ENCODE results near the gene ST13.
"Not testable (repeated sequence)": the region's sequence is repeated elsewhere in the genome, so short reads cannot be mapped to it uniquely, and the experiment has no call there.

Gene ST13

DNA sequence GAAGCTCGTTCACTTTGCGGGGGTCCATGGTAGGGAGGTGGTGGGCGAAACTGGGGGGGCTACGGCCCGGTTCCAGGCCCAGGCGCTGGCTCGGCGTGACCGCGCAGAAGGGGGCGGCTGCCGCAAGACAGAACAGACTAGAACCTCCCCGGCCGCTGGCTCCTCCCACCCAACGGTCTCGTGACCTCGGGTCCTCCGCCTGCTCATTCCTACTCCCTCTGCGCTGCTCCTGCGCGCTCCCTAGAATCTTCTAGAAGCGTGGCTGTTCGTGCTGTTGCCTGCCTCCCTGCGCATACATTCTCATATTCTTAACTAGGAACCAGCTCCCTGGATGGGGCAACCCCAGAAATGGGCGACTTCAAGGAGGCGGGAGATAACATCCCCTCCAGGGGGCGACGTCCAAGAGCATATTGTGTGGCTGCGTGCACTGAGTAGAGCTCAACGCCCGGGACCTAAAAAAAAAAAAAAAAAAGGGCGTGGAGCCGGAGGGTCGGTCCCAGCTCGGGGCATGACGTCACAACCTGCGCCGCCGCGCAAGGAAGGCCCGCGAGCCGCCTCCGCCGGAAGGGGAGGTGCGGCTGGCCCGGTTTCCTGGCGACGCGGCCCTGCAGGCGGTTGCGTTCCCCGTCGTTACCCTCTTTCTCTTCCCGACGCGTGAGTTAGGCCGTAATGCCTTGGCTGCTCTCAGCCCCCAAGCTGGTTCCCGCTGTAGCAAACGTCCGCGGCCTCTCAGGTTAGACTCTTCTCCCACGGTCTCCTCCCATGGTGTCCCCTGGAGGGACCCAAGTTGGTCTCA is at the start of gene ST13, which contains the start of gene XPNPEP3:
Gene ST13, minus strand, starts transcription at position 127 of the 796 bp plus-strand sequence. Its CDS starts 99 bp downstream, at position 28.
Gene XPNPEP3, plus strand, starts transcription at position 636 of the 796 bp plus-strand sequence. Its CDS starts 34 bp downstream, at position 670.
- DNase-seq = peak; percentile 91

DNA sequence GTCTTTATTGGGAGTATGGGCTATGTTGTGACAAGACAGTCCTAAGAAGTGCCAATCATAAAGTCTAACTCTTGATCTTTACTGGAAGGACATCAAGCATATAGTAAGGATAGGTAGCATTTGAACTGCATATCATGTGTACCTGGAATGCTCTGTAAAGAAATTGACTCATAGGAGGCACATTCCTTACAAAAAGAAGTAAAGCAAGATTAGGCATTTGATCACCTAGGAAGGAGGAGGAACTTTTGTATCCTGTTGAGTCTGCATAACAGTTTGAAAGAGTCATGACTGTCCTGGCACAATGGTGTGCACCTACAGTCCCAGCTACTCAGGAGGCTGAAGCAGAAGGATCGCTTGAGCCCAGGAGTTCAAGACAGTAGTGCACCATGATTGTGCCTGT is 47.7 kb upstream of the ST13 start:
- DNase-seq = no peak

DNA sequence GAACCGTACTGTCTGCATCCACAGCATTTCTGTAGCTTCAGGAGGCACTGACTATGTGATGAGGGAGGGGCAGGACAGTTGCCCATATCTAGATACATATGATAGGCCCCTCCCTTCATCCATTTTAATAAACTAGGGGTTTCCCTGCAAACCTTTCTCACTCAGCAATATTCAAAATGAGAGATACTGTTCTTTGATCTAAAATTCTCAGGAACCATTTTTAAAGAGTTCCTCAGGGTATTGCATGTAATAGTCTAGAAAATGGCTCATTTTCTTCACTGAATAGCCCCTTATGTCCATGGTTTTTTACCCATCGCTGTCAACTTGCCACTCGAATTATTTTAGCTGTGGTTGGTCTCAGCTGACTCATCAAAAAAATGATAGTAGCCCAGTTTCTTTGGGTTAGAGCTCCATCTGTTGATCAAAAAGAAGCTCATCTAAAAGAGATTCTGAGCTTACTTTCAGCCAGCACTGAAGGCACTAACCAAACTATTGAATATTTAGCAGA is 42.5 kb upstream of the ST13 start:
- DNase-seq = peak; percentile 20

DNA sequence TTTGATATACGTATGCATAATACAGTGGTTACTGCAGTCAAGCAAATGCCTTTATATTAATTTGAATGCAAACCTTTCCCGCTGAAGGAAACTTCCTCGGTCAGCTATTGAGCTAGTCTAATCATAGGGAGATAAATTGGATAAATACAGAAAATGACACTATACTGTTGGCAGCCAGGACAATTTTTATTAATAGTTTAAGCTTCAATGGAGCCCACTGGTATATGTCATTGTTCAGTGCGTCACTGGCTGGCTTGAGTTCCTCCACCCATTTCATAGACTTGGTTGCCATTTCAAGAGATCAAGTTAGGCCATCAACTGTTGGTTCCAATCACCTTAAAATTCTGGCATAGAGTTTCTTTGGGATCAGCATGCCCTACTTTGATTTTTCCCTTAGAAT is 38.0 kb upstream of the ST13 start:
- DNase-seq = no peak

DNA sequence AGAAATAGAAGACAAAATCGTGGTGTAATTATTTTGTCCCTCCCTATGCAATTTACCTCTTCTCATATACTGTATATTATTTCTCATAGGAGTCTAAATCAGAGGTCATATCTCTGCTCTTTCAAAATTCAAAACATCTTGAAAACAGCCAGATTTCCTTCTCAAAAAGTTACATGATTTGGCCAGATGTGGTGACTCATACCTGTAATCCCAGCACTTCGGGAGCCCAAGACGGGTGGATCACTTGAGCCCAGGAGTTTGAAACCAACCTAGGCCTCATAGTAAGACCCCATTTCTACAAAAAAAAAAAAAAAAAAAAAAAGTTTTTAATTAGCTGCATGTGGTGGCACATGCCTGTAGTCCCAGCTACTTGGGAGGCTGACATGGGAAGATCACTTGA is 34.4 kb upstream of the ST13 start:
- DNase-seq = no peak

DNA sequence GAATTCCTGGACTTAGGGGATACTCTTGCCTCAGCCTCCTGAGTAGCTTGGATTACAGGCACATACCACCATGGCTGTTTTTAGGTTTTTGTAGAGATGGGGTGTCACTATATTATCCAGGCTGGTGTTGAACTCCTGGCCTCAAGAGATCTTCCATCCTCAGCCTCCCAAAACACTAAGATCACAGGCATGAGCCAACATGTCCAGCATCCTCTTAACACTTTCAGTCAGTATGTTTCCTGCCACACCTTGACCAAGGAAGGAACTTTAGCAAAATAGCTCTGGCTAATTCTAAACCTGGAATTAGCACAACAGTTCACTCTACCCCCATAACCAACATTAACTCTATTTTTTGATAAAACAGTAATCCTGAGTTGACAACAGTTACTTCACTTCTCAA is 32.7 kb upstream of the ST13 start:
- no peak for DNase-seq

DNA sequence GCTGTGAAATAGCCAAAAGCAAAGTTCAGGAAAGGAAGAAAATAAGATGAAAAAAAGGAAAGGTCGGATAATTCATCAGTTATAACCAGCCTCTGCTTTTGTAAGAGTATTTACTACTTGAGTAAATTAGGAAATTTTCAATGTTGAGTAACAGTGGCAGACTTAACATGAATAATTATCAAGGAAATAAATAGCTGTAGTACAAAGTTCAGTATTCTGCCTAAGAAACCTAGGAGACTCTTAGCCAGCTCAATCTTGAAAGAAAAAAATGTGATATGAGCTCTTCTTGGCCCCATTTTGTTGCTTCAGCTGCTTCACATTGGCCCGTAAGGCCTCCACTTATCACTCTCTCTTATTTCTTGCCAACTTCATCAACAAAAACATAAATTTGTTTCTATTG is 22.5 kb upstream of the ST13 start:
- no peak for DNase-seq

DNA sequence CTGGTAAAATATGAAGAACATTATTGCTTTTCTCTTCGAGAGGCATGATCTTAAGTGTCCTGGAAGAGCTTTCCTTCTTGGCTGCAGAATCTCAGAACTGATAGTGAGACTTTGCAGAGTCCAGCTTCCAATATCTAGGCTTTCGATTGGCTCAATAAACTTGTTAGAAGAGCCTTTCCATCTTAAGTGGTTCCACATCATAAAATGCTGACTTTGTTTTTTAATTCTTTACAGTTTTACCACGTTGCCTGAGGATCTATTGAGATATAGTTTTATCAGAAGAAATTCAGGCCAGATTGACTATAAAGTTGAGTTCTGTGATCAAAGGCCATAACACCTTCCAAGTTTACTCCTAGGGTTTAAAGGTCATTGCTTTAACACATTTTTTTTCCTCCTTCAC is 21.0 kb upstream of the ST13 start:
- DNase-seq = no peak

DNA sequence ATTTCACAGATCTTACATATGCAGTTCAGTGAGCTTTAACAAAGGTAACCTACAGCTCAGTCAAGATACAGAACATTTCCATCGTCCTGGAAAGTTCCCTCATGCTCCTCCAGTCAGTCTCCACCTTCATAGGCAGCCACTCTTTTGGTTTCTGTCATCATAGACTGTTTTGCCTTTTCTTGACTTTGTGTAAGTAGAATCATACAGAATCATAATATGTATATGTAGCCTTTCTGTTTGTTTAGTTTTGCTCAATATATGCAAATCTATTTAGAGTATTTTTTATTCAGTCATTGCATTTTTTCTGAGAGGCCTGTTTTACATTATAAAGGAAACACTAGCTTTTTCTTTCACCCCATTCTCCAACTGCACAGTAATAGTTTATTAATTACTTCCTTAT is 20.5 kb upstream of the ST13 start:
- DNase-seq = no peak

DNA sequence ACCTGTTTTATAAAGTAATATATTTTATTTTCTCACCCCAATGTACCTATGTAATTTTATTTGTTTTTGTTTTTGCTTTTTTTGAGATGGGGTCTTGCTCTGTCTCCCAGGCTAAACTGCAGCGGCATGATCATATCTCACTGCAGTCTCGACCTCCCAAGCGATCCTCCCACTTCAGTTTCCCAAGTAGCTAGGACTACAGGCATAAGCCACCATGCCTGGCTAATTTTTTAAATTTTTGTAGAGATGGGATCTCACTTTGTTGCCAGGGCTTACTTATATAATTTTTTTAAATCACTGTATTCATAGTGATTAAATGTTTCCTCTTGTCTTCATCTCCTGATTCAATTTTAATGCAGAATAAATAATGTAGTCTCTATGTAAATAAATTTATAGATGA is 18.7 kb upstream of the ST13 start:
- DNase-seq = no peak

DNA sequence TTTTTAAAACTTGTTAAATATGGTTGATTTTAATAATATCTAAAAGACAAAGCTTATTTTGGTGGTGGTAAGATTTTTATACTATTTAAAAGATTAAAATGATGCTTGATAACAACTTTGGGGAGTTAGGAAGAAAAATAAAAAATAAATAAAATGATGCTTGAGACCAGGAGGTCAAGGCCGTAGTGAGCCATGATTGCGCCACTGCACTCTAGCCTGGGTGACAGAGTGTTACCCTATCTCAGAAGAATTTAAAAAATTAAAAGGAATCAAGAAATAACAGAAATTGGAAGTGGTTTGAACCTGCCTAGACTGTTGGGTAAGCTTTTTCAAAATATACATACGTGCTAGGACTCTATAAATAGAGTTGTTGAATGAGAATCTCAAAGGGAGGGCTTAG is 17.6 kb upstream of the ST13 start:
- DNase-seq = no peak

DNA sequence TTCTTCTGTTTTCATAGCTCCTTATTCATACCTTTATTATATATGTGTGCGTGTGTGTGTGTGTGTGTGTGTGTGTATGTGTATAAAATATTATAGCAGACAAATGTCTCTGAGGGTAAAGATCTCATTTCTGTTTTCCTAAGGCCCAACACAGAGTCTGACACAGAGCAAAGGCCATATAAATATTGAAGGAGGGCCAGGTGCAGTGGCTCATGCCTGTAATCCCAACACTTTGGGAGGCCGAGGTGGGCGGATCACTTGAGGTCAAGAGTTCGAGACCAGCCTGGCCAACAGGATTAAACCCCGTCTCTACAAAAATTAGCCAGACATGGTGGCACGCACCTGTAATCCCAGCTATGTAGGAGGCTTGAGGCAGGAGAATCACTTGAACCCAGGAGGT is 11.9 kb upstream of the ST13 start:
- DNase-seq = not testable (repeated sequence)

DNA sequence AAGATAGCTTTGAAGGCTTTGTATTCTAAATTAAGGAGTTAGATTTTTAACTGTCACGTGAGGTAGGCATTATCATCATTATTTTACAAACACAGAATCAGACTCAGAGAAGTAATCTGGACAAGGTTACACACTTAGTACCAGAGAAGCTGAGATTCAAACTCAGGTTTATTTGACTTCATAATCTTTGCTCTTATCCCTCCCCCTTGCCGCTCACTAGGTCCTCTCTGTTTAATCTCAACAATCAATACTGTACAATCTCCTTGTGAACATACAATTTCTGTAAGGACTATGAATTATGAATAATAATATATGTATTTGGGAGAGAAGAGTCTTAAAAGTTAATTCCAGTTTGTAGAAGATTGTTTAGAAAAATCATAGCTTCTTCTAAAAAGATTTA is 10.7 kb upstream of the ST13 start:
- no peak for DNase-seq

DNA sequence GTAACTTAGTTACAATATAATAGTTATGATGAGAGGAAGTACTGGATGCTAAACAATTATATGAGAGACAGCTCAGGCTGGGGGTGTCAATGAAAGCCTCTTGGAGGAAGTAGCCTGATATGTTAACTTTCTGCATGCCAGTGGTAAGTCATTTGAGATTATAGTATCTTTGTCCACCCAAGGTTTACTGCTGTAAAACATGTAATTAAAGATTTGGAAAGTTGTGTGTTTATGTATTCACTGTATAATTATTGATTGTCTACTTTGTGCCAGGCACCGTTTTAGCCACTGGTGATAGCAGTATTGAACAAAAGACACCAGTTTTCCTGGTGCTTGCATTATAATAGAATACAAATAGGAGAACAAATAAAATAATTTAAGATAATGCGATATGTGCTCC is 6.1 kb upstream of the ST13 start:
- DNase-seq = no peak

DNA sequence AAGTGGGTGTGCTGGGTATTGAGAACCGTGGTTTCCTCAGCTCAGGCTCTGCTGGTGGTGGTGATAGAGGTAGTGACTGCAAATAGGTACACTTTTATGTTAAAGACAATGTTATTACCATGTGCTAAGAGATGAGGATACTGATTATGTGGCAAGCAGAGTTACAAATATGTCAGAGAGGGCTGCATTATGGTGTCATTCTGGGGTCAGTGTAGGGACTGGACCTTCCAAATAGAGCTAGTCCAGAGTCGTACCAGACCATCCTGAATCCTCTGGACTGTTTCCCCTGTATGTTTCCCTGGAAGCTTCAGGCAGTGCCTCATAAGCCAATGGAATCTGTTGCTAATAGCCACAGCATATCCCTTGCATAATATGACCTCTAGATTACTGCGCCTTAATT is 5.6 kb upstream of the ST13 start, which contains the start of gene DNAJB7:
Gene DNAJB7, minus strand, starts transcription at position 101 of the 400 bp plus-strand sequence. CDS start 119 bp downstream, outside the sequence.
- DNase-seq = no peak

DNA sequence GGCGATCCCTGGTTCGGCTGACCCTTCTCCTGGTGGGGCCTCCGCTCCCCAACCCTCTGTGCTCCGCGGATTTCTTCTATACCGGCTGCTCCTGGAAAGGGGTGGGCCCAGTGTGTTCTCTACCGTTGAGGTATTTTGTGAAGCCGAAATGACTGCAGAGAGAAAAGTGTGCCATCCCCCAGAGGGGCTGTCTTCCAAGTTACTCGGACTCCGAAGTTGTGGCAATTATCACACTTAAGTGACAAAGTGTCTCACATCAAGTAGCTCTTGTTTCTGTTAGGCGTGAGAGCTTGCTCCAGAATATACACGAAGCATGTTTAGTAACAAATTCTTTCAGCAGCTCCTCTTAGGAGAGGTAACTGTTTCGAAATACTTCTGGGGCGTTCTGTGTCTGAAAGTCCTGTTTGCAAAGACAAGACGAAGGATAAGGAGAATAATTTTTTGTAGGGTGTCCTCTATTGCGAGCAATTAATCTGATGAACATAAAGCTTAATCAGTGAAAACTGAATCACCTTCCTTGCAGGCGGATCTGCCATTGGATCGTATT is 943 bp upstream of the ST13 start:
- DNase-seq = no peak

DNA sequence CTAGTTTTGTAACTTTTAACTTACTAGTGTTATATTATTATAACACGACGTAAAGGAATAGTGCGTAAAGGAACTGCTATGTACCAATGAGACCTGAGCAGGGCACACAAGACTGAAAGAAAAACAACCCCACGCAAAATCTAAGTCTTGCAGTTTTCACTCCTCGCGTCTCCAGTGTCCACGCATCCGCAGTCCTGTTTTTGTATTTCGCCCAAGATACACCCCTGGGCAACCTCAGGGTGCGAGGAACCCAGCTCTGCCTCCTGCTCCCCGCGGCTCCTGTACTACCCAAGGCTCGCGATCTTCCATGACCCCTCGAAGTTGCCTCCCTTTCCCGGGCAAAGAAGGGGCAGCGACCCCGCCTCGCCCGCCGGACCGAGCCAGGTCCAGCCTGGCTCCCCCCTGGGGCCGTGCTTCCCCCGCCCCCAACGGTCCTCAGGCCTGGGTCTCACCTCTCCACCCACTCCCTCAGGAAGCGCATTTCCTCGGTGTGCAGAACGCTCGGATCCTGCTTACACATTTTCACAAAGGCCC is 393 bp downstream of the ST13 start:
- DNase-seq = no peak

DNA sequence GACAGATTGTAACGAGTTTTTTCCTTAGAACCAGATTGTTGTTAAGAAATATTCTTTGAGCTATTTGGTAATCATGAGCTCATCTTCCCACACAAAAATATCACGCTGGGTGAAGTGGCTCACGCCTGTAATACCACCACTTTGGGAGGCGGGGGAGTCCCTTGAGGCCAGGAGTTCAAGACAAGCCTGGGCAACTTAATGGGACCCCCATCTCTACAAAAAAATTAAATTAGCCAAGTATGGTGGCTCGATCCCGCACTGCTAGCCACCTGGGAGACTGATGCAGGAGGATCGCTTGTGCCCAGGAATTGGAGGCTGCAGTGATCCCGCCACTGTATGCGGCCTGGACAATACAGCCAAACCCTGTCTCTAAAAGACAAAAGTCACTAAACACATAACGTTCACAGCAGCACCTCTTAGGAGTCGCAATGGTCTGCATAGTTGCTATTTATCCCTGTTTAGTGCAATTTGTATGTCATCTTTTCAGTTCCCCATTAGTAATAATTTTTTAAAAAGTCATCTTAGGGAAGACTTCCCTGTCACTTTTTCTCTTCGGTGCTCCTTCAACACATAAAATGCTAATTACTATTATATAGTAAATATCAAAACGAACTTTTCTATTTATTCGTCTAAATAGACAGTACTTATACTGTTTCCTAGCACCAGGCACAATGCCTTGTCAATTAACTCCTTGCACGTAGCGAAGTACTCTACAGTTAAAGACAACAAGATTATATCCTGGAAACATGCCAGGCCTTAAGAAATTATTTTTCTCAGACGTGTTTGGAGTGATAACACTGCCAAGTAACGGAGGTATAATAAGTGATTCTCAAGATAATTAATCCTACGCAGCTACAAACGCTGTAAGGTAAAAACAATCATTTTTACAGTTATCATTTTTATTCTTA is 1.1 kb downstream of the ST13 start:
- peak; percentile 27 for DNase-seq

DNA sequence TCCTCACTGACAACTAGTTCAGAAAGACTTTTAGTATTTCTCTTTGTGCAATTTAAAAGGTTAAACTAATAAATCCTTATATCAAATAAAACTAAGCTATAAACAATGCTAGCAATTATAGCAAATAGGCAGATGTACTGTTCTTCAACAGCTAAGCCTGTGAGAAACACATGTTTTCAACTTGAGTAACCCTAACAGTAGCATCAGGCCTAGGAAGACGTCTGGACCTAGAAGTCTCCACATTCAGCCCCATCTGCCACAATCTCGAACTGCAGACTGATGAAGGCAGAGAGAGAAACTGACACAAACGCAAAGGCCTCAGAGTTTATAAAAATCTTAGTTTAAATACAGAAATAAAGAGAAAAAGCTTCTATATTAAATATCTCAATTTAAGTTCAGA is 2.5 kb downstream of the ST13 start:
- no peak for DNase-seq

DNA sequence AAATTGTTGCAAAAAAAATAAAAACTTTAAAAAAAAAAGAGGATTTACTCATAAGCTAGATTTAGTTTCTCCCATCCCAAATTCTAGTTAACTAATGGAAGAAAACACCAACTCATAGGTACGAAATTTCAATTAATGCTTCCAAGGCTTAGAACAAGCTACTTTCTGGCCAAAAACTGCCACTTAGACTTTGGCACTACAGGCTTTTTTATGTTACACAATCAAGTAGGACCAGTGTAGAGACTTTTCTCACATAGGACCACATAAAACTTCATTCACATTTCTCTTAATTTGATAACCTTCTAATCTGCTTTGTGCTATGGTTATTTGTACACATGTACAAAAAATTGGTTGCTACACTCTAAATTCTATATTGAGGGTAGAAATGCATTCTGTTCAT is 3.1 kb downstream of the ST13 start:
- no peak for DNase-seq

DNA sequence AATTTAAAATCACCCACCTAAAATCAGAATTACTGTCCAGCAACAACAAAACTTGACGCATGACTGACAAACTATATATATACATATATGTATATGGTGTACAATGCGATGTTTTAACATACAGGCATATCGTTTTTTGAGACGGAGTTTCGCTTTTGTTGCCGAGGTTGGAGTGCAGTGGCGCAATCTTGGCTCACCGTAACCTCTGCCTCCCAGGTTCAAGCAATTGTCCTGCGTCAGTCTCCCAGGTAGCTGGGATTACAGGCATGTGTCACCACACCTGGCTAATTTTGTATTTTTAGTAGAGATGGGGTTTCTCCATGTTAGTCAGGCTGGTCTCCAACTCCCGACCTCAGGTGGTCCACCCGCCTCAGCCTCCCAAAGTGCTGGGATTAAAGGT is 10.6 kb downstream of the ST13 start:
- DNase-seq = not testable (repeated sequence)

DNA sequence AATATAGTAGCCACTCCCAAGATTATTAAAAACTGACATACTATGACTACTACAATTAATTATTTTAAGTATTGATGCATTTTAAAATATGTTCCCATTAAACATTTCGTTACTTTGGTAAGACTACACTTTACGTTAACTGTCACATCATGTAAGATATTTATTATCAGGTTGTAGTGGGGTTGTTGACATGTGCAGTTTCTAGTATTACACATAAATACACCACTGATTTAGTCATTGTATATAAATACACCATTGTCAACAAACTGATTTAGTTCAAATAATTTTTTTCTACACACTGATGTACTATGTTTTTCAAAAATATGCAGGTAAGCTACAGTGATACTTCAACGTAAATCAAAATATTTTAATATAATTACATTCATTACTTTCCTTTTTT is 11.5 kb downstream of the ST13 start:
- DNase-seq = no peak

DNA sequence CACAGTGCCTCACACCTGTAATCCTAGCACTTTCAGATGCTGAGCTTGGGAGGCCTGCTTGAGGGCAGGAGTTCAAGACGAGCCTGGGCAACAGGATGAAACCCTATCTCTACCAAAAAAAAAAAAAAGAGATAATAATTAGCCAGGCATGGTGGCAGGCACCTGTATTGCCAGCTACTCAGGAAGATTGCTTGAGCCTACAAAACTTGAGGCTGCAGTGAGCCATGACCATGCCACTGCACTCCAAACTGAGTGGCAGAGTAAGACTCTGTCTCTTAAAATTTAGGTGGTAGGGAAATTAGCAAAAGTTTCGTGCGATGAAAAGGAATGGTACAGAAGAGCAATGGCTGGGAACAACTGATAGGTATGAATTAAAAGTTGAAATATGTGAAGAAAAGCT is 18.0 kb downstream of the ST13 start:
- no peak for DNase-seq

Measured in NCI-H1105 (cell line).